GM19351 (cell line): ENCODE measurements around the gene ARNT2.

ENCODE experiments used
- ATAC-seq: cut with Tn5 transposase; IDR thresholded peaks from one replicate; pipeline ENCODE4 v1.9.1; 2021; ENCODE audit warnings: mild to moderate bottlenecking, moderate library complexity; ENCODE audit not compliant: unreplicated experiment

ARNT2 gene

DNA sequence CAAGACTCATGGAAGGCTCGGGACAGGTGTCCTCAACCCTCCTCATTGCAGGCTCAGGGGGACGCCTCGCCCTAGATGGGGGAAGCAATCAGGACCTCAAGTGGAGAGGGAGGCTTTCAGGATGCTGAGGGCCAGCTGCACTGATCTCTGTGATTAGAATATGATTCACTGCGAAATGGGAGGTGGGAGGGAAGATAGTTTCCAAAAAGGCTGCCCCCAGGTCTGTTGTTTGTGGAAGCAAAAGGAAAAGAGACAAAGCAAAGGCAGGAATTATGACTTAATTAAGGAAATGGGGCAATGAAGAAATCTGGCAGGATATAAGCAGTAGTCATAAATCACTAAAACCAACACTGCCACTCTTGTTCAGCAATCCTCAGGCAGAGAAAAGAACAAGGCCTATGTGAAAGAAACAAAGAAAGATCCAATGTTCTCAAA lies 205.3 kb downstream of the ARNT2 start:
- no peak for ATAC-seq

DNA sequence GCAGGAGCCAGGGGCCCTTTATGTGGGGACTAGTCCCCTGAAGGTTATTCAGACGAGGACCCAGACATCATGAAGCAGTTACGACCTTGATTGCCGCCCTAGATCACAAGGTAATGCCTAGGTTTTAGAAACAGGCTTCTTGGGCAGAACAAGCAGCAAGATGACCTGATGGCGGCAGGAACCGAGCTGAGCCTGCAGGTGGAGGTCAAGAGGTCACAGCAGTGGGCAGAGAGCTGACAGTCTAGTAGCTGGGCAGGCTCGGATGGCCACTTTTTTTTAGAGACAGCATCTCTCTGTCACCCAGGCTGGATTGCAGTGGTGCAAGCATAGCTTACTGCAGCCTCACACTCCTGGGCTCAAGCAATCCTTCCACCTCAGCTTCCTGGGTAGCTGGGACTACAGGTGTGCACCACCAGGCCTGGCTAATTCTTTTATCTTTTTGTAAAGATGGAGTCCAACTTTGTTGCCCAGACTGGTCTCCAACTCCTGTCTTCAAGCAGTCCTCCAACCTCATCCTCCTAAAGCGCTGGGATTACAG lies 207.4 kb downstream of the ARNT2 start:
- ATAC-seq: no peak

DNA sequence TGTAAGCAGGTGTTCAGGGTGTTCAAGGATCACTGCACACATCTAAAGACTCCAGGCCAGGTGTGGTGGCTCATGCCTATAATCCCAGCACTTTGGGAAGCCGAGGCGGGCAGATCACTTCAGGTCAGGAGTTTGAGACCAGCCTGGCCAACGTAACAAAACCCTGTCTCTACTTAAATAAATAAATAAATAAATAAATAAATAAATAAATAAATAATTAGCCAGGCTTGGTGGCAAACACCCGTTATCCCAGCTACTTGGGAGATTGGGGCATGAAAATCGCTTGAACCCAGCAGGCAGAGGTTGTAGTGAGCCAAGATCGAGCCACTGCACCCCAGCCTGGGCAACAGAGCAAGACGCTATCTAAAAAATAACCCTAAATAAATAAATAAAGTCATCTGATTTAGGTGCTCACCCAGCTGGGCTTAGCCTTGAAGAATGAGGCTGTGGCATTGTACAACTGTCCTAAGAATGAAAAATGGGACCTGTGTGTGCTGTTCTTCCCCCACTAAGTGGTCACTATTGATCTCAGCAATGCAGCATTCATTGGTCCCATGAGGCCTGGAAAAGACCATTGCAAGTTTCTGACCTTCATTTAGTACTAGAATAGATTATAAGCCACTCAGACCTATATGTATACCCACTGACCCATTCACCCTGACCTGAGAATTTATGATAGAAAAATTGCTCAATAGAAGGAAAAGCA lies 208.1 kb downstream of the ARNT2 start:
- ATAC-seq: no peak

DNA sequence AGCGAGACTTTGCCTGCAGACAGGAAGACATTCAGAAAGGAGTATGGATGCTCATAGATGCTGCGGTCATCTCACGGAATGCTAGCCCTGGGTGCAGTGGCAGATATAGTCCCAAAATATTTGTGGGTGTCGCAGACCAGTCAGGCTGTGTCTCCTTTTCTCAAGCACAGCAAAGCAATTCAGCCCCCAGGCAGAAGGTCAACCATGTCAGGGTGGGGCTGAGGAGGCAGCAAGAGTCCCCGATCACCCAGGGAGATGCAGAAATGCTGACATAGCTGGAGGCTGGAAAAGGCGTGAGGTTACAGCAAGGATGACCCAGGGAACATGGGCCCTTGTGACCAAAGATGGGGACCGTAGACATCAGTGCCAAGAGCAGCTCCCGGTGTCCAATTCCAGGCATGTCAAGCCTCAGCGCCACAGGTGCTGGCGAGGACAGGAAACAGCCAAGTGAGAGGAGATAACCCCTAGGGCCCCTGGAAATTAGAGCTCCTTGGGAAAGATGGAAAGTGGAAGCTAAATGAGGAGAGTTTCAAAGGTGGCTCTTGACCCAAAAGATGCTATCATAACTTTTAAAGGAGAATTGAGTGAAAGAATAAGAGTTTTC lies 209.7 kb downstream of the ARNT2 start:
- ATAC-seq: no peak

DNA sequence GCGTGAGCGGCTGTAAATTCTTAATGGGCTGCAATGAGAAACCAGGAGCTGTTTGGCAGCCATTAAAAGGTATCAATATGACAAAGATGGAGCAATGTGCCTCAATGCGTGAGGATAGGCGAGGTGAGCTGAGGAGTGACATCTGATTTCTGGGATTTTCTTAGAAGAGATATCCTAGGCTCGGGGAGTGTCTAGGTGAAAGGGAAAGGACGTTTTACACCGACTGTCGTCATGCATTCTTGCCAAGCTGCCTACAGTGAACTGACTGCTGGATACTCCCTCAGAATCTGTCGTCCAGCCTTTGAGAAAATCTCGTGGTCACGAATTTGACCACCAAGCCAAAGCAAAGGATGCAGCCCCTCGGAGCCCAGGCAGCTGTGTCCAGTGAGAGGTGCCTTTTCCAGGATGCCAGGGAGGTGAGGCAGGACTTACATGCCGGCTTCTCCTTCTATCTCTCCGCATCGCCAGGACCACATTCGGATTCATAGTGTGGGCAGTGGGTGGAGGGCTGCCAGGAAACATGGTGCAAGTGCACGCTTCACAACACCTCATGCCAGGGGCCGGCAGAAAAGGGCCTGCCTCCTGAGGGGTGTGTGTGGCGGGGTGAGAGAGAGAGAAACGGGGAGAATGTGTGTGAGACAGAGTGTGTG lies 210.7 kb downstream of the ARNT2 start:
- ATAC-seq: no peak

DNA sequence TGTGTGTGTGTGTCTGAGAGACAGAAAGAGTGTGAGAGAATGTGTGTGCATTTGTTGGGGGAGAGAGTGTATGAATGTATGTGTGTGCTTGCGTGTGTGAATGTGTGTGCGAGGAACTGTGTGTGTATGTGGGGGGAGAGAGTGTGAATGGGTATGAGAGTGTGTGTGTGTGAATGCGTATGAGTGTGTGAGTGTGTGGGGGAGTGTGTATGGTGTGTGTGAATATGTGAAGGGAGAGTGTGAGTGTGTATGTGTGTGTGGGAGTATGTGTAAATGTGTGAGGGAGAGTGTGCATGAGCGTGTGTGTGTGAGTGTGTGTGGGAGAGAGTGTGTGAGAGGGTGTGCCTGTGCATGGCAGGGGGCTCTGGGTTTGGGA lies 211.2 kb downstream of the ARNT2 start:
- ATAC-seq: no peak

DNA sequence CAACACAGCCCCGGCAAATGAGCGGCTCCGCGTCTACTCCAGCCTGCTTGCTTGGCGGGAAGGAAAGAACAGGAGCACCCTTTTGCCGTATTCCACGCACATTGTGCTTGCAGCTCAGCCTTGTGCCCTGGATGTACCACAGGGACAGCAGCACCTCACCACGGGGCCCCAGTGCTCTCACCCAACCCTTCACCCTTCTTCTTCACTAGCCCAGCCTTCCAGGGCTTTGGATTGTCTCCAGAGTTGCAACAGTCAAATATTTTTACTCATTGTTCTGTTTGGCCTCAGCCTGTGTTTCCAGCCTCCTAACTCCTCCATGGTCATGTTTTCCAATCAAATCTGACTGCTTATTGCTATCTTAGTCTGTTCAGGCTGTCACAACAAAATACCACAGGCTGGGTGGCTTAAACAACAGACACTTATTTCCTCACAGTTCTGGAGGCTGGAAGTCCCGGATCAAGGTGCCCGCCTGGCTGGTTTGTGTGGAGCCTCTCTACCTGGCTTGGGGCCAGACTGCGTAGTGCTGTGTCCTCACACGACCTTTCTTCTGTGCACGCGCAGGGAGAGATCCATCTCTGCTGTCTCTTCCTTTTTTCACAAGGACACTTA lies 211.7 kb downstream of the ARNT2 start:
- no peak for ATAC-seq

DNA sequence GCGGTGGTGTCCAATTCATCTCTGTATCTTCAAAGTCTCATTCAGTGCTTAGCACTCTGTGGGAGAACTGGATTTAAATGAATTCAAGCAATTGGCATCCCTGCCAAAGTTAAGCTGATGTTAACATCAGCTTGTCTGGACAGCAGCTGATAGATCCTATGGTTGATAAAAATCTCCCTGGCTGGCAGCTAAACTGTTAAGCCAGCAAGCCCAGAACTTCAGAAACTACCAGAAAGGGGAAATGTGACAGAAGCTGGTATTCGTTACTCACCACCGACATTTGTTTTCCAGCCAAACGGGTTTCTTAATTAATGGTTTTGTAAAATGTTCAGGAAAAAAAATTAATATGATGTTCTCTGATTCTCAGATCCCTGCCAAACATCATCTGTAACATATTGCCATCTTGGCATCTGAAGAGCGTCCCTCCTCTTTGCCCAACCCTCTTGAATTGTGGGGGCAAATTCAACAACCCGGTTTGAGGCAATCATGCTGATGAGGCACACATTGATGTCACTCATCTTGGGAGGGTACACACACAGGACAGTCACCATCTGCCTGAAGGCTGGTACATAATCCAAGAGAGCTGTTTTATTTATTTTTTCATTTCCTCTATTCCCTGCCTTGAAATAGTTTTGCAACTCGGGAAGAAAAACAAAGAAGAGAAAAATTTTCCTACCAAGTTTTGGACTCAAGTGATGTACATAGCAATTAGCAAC lies 214.7 kb downstream of the ARNT2 start:
- no peak for ATAC-seq

DNA sequence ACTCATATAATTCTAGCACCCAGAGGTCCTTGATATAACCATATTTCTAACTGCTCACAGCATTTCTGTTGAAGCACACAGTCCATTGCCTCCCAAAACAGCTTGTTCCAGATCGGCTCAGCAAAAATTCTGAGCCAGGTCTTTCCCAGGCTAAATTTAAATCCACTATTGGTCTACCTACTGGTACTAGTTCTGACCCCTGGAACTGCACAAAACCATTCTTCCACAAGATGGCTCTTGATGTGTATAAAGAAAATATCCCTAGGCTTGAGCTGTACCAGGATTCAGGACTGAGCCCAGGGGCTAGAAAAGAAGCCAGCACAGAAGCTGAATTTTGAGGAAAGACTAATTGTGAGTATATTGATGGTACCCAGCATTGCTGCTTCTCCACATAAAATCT lies 215.5 kb downstream of the ARNT2 start:
- ATAC-seq: no peak

DNA sequence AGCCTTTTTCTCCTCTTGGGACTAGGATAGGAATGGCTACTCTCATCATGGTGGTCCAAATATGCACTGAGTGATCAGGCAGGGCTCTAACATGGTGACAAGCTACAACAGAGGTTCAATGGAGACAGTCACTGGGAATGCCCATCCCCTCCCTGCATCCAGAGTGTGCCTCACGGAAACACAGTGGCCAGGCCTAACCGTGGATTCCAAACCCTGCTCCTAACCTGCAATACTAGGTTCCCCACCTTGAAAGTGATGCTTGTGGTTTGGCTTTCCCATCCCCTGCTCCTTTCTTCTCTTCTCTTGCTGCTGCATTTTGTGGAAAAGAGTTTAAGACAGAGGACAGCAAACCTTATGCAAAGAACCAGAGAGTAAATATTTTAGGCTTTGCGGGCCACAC lies 216.0 kb downstream of the ARNT2 start:
- no peak for ATAC-seq

DNA sequence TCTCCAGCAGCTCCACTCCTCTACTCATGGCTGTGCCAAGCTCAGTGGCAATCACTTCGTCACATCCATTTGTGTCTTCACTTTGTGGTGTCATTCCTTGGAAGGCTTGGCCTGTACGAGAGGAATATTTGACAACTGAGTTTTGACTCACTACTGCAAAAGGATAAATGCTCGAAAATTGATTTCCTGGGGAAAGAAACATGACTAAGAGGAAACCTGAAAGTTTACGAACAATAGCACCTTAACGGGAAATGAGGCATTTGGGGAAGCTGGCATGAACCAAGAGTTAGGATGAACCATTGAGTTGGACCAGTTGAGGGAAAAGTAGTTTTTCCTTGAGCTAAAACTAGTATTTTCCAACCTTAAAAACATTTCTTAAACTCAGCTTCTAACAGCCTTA lies 216.7 kb downstream of the ARNT2 start:
- ATAC-seq: no peak

DNA sequence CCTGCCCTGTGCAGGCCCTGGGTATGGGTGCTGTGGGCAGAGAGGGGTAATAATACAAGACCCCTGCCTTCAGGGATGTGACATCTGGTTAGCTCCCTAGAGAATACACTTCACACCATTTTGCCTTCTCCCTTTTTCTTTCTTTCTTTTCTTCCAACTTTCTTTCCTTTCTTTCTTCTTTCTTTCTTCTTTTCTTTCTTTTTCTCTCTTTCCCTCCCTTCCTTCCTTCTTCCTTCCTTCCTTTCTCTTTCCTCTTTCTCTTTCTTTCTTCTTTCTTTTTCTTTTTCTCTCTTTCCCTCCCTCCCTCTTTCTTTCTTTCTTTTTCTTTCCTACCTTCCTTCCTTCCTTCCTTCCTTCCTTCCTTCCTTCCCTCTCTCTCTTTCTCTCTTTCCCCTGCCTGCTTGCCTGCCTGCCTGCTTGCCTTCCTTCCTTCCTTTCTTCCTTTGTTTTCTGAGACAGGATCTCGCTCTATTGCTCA lies 222.5 kb downstream of the ARNT2 start:
- no peak for ATAC-seq

DNA sequence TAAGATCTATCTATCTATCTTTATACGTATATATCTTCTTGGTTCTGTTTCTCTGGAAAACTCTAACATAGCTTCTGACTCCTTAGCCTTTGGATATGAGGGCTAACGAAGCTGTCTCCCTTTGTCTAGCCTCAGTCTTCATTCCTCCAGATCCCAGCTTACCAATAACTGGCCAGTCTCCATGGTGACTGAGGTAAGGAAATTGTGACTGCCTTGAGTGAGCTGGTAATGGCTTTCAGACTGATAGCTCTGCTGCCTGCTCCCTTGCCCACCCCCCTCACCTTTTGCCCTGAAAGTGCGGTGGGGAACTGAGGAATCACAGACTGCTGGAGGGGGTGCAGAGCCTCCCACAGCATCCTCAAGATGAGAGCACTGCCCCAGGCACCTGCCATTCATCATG lies 225.2 kb downstream of the ARNT2 start:
- no peak for ATAC-seq

DNA sequence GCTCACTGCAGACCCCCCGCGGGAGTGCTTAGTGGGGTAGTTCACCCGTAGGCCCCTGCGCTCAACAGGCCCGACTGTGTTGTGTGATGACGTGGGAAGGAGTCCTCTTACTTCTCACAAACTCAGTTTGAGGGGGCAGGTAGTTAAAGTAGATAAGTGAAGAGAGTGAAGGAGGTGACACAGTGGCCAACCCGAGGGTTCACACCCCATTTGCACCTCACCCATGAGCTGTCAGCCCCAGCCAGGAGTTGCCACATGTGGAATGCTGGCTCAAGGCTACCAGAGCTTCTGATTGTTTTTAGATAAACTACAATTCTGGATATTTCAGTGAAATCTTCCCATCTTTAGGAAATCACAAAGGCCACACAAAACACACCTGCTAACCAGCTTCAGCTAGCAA lies 226.8 kb downstream of the ARNT2 start:
- ATAC-seq: no peak

DNA sequence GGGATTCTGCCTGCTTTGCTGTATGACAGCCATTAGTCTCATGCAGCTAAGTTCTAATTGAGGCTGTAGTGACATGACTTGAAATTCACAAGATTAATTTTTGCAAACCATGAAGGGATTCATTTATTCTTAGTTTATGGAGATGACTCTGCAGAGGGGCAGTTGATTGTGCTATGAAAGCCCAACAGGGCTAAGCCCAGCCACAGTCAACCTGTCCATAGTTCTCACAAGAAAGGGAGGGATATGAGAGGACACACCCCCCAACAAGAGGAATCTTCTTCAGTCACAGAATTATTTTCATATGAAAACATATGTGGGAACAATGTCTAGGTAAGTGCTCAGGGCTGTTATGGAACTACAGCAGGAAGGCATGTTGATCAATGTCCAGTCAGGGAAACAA lies 229.0 kb downstream of the ARNT2 start:
- no peak for ATAC-seq

DNA sequence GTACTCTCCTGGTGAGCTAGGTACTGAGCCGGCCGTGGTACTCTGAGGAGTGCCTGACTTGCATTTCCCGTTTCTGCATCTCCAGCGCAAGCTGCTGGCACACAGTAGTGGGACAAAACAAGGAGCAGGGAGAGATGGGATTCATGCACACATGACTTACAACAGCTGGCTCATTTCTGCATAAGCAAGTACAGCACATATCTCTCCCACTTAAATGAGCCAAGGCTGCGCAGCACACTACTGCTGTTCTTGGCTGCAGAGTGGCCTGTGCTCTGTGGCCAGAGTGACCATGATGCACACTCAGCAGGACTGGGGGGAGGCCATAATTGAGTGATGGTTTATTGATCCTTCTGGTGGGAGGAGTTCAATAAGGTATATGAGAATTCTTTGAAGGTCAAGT lies 231.8 kb downstream of the ARNT2 start:
- ATAC-seq: no peak

DNA sequence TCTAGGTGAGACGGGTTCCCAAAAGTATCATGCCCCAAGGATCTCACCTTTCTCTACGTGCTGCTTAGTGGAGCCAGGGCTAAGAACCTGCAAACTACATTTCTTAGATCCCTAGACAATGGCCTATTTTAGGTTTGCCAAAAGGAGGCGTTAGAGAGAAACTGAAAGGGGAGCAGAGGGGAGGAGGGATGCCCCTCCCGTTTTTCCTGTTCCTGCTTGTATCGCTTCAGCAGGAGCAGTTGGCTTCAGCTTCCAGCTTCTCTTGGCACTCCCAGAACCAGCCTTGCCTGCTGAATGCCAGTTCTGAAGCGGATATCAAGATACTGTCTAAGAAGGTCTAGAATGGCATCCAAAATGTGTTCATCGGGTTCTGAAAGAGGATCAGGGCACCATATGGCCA lies 232.5 kb downstream of the ARNT2 start:
- ATAC-seq: no peak

DNA sequence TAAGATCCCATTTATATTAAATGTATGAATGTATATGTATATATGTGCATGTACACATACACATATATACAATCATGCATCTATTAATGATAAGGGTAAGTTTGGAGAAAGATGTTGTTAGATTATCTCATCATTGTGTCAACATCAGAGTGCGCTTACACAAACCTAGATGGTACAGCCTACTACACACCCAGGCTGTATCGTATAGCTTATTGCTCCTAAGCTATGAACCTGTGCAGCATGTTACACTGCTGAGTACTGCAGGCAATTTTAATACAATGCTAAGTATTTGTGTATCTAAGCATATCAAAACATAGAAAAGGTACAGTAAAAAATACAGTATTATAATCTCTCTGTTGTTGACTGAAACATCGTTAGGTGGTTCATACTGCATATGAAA lies 233.6 kb downstream of the ARNT2 start:
- ATAC-seq: no peak

DNA sequence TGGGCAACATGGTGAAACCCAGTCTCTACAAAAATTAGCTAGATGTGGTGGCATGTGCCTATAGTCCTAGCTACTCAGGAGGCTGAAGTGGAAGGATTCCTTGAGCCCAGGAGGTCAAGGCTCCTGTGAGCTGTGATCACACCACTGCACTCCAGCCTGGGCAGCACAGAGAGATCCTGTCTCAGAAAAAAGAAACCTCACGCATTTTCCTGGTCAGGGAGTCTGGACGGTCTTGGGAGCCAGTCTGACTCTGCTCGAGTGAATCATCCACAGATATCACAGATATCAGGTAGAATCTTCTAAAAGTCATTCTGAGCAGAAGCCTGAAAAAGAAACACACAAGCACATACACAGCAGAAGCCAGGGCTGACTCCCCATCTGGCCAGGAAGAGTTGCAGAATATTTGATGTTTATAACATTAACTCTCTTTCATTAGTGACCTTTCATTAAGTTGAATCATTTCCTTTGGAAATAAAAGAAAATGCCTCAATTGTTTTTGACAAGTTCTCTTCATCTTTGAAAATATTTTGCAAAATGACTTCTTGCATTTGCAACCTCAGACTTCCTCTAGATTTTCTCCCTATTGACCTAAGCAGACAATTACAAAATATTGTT lies 234.5 kb downstream of the ARNT2 start:
- no peak for ATAC-seq

DNA sequence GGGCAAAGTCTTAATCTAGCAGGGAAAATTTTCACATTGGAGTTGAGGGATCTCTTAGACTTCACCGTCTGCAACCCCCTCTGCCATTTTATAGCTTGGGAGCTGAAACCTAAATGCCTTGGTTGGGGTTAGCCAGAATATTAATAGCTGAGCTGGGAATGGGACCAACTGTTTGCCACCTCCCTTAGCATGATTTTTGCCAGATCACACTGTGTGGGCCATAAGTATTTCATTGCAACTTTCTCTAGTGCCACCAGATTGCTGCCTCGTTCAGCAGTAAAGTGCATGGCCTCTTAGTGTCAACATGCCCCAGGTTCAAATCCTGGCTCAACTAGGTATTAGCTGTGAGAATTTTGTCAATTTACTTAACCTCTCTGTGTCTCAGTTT lies 235.0 kb downstream of the ARNT2 start:
- ATAC-seq: no peak
